B cell (primary cell): ENCODE measurements around the gene CHST15.

Source experiments
- EZH2 ChIP-seq: IDR thresholded peaks from 2 replicates; pipeline ENCODE4 v1.6.1; 2012; ENCODE audit warnings: borderline replicate concordance, low read depth, mild to moderate bottlenecking, moderate library complexity, low read length; ENCODE audit not compliant: insufficient read depth, poor library complexity, severe bottlenecking
- TF ChIP-seq, protein P1 (sequence below): fragments of 200-600 bp; IDR thresholded peaks from one replicate; pipeline ENCODE4 v1.8.0; 2022; ENCODE audit warnings: antibody characterized with exemption, mild to moderate bottlenecking

DNA sequence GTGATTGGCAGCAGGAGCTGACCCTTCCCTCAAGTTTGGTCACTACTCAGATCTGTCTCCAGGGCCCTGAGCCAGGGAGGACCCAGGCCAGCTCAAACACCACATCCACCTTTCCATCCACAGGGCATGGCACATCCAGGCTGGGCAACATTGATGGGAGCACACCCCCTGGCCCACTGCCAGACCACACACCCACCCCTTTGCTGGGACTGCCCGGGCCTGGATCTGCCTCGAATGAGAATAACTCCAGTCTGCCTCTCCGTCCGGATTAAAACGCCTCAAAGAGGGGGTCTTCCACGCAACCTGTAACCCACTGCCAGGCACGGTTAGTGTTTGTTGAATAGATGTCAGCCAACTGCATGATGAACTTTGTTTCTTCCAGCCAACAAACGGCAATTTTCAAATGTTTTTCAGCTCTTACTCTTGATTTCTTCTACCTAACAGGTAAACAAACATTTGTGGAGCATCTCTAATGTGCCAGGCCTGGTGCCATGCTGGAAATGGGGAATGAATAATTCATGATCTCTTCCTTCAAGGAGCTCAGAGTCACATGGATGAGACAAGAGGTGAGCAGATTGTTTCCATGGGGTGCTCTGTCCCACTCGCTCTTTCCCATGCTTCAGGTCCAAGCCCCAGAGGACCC is 41.0 kb upstream of the CHST15 start:
- TF ChIP-seq, protein P1, sequence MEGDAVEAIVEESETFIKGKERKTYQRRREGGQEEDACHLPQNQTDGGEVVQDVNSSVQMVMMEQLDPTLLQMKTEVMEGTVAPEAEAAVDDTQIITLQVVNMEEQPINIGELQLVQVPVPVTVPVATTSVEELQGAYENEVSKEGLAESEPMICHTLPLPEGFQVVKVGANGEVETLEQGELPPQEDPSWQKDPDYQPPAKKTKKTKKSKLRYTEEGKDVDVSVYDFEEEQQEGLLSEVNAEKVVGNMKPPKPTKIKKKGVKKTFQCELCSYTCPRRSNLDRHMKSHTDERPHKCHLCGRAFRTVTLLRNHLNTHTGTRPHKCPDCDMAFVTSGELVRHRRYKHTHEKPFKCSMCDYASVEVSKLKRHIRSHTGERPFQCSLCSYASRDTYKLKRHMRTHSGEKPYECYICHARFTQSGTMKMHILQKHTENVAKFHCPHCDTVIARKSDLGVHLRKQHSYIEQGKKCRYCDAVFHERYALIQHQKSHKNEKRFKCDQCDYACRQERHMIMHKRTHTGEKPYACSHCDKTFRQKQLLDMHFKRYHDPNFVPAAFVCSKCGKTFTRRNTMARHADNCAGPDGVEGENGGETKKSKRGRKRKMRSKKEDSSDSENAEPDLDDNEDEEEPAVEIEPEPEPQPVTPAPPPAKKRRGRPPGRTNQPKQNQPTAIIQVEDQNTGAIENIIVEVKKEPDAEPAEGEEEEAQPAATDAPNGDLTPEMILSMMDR: no peak
- TF ChIP-seq EZH2: no peak
